Right lobe of liver (tissue), 4 donors: ENCODE measurements around the gene SEPTIN11.

Experiments used
- CTCF ChIP-seq, 4 donors: fragments of 200-600 bp in 3 of 4; fragments of 450-650 bp in 1 of 4; IDR thresholded peaks; one replicate each; pipeline versions ENCODE4 v1.5.1 to v1.8.0; 2016 to 2022; ENCODE audit warnings: antibody characterized with exemption in 4 of 4, mild to moderate bottlenecking in 2 of 4
- POLR2A ChIP-seq: fragments of 450-650 bp; IDR thresholded peaks from one replicate; pipeline ENCODE4 v1.6.1; 2017; ENCODE audit warnings: antibody characterized with exemption, mild to moderate bottlenecking
- donor health status: DM: no; HTN: no; CAD: no.
- donor health status: DM: no; HTN: no; CAD: no.
- donor health status: DM: no; HTN: yes; CAD: no.

- TF ChIP-seq CTCF (IDR thresholded peaks at IDR 0.05) (no peak), POLR2A (no peak)
Measured at GRCh38 chr4:76951672-76952010, 2.1 kb downstream of the SEPTIN11 start.
